NCI-H2029 treated with DMSO at 0.1 percent for 48 hours (cell line): ENCODE results near the gene DMRT2.

Experiments
- DNase-seq: peaks from one replicate; lab custom pipeline; 2025; lab: John Stamatoyannopoulos, UW

Gene DMRT2

DNA sequence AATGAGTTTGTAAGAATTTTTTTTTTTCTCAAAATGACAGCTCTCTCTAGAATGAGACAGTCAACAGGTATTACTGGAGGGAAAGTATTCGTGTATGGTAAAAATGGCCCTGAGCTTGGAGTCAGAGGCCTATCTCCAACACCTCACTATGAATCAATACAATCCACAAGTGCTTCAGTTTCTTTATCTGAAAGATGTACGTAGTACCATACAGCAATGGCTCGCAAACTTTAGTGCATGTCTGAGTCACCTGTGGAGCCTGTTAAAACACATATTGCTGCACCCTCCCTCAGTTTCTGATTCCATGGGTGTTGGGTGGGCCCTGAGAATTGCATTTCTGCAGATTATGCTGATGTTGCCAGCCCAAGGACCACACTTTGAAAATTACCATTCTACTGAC lies 44.6 kb downstream of the DMRT2 start:
- no peak for DNase-seq

DNA sequence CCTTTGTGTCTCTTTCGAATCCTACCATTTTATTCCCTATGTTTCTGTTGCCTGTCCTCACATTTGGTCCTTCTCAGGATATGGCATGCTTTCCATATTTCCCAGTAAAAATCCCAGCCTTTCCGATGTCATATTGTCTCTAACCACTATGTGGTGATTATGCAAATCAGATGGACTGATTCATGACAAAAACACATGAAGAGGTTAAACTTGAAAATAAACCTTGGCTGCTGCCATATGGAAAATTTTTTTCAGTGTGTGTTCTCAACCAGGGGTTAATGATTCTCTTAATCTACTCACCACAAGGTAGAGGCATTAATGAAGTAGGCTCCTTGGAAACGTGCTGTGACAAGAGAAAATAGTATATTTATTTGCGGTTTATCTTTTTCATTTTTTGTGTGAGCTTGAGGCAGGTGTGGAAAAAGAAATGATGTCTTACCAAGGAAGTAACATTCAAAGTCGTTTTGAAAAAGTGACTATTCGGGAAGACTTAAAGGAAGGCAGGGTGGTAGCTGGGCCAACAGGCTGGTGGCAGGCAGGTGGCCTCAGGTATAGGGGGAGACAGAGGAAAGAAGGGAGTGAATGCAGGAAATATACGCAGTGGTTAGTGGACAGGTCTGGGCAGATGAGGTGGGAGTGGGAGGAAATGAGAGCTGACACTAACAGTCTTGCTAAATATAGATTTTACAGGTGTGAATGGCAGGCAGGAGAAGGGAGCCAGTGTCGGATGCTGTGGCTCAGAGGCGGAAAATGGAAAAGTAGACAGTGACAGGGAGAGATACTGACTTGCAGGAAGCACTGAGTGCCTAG lies 46.2 kb downstream of the DMRT2 start:
- DNase-seq, result no peak

DNA sequence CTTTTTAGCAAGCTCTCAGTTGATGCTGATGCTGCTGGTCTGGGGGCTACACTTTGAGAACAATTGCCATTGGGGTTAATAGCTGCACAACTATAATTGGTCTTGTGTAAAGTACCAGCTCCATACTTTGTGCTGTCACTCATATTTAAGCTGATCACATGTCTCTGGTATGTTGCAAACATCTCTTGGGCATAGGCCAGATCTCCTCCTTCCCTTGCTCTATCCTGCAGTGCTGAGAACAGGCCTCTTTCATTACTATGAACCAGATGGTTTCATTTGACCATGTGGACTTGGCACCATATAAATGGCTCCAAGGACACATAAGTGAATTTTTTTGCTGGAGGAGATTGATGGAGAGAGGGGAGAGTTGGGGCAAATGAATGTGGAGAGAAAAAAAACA lies 48.4 kb downstream of the DMRT2 start:
- no peak for DNase-seq

DNA sequence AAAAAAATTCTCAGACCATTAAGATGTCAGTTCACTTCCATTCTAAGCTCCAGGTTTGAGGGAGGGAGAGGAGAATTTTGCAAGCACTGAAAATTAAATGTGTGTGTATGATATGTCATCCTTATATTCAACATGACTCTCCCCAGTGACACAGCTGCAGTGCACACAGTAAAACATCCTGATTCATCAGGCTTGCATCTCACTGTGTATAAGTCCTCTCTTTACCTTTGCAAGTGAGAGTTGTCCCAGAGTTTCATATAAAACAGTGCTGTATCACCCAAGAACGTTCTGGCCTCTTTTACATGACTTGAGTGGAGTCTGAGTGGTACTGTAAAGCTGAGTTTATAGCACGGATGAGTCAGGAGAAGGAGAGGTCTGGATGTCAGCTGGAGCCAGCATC lies 50.0 kb downstream of the DMRT2 start:
- DNase-seq, result no peak

DNA sequence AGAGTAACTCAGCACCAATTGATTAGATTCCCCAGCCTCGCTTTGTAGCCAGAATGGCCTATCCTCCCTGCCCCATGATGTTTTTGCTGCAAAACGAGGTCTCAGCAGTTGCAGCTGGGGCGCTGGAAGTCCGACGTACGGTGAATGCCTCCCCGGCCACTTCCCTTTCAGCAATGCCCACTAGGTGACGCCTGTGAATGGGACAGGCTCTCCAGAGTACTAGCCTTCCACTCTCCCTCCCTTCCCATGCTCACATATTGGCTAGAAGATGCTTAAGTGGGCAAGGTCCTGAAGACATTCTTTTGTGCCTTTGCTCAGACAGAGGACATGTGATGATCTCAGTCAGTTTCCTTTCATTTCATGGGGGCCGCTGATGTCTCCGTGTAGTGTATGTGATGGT lies 50.8 kb downstream of the DMRT2 start:
- DNase-seq, result no peak

DNA sequence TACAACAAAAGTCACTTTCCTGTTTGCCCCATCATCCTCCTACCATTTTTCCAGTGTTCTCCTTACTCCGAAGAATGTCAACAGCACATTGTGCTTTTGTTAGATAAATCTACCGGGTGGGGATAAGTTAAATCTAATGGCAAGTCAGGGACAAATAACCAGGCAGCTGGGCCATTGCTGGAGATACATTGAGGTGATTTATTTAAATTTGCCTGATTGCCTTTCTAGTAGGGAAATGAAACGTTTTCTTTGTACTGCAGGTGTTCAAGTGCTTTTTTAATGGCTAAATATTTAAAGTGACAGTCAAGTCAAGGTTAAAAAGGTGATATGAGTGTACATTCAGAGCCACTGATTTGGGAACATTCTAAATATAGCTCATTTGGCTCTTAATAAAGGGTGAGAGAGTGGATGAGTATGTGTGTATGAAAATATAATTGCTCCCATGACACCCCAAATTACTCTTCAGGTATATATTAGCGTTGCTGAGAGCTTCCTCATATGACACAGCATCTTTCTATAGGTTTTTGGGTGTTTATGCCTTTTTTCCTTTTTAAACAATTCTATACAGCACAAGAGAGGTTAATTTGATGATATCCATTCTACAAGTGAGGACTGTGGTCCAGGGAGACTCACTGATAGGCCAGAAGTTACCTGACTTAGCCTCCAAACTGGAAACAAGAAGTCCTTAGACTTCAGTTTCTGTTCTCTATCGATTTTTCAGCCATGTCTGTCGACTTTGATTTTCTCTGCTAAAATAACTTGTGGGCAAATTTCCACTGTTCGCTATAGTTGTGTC lies 51.9 kb downstream of the DMRT2 start:
- DNase-seq, result no peak

DNA sequence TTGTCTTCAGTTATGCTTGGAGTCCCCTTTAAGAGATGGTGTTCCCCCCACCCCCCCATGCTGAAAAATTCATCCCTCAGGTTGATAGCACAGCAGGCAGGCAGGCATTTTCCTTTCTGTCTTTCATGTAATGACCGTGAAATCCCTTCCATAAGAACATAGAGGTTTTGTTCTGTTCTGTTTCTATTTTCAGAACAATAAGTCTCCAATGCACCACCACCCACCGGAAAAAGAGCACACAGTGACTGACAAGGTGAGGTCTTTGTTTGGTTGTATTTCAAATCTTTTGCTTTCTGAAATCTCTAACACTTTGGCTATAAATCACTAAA lies 52.4 kb downstream of the DMRT2 start:
- DNase-seq, result no peak
